Upper lobe of left lung (tissue), 4 donors: ENCODE measurements around the gene PANX1.

ENCODE experiments used
- CTCF ChIP-seq, 6 experiments: fragments of 450-650 bp in 4 of 6; fragments of 200-600 bp in 2 of 6; sonication (generic) in 2 of 6; IDR thresholded peaks; one replicate each; pipeline ENCODE4 v1.5.1; 2016 to 2019; ENCODE audit warnings: antibody characterized with exemption in 6 of 6
- POLR2A ChIP-seq, 4 donors: fragments of 450-650 bp; IDR thresholded peaks; one replicate each; pipeline ENCODE4 v1.5.1; 2016 to 2017; ENCODE audit warnings: antibody characterized with exemption in 4 of 4, mild to moderate bottlenecking in 2 of 4
- POLR2AphosphoS5 ChIP-seq, 2 donors: sonication (generic); formaldehyde crosslinking; IDR thresholded peaks; one replicate each; pipeline ENCODE4 v1.5.1; 2017; ENCODE audit warnings: antibody characterized with exemption in 2 of 2

GRCh38 chr11:94150704-94151685 is 22.4 kb downstream of the PANX1 start:
- TF ChIP-seq CTCF (IDR thresholded peaks at IDR 0.05) (no peak), POLR2AphosphoS5 (IDR thresholded peaks at IDR 0.05) (no peak), POLR2A (IDR thresholded peaks at IDR 0.05) (no peak)
